Astrocyte (in vitro differentiated cells and primary cell): ENCODE data around the gene CDK5R1. TPM values are rescaled to one million over a fixed set of nuclear protein-coding genes. Genes with fewer than 3 reads are reported as not detected.
A peak's percentile ranks its signal among the peaks of the same experiment; 100 is the strongest.
"Not testable (repeated sequence)": the region's sequence is repeated elsewhere in the genome, so short reads cannot be mapped to it uniquely, and the experiment has no call there.

Experiments used
- DNase-seq: peaks from one replicate; pipeline ENCODE4 v3.0.0-alpha.2; 2010; ENCODE audit warnings: low read depth
- FAIRE-seq: peaks from 2 replicates; lab custom pipeline; 2011; peaks lifted over from hg19 to GRCh38; lab: Jason Lieb, UNC
- H2AFZ ChIP-seq: 2 replicates; pipeline ENCODE4 v1.6.0; 2012; ENCODE audit warnings: low read depth, low read length, inconsistent platforms
- H3K27ac ChIP-seq: 2 replicates; pipeline ENCODE4 v1.5.1; 2011; ENCODE audit warnings: low read depth, low read length, inconsistent platforms
- H3K27me3 ChIP-seq: 2 replicates; pipeline ENCODE4 v1.6.0; 2011; ENCODE audit warnings: low read length, inconsistent platforms; ENCODE audit not compliant: insufficient read depth
- H3K36me3 ChIP-seq: 2 replicates; pipeline ENCODE4 v1.5.1; 2011; ENCODE audit warnings: low read length, inconsistent platforms; ENCODE audit not compliant: insufficient read depth
- H3K4me1 ChIP-seq: 2 replicates; pipeline ENCODE4 v1.5.1; 2011; ENCODE audit warnings: low read length, inconsistent platforms; ENCODE audit not compliant: insufficient read depth
- H3K4me2 ChIP-seq: 2 replicates; pipeline ENCODE4 v1.6.0; 2012; ENCODE audit warnings: low read length, inconsistent platforms
- H3K4me3 ChIP-seq: 2 replicates; pipeline ENCODE4 v1.5.1; 2011; ENCODE audit warnings: low read depth, mild to moderate bottlenecking, low read length, inconsistent platforms; ENCODE audit not compliant: insufficient read depth
- H3K79me2 ChIP-seq: 2 replicates; pipeline ENCODE4 v1.6.0; 2012; ENCODE audit warnings: mild to moderate bottlenecking, low read length, inconsistent platforms; ENCODE audit not compliant: insufficient read depth
- H3K9ac ChIP-seq: 2 replicates; pipeline ENCODE4 v1.6.0; 2012; ENCODE audit warnings: mild to moderate bottlenecking, low read length, inconsistent platforms
- H3K9me3 ChIP-seq: 2 replicates; pipeline ENCODE4 v1.5.1; 2012; ENCODE audit warnings: low read depth, mild to moderate bottlenecking, low read length, inconsistent platforms; ENCODE audit not compliant: insufficient read depth
- H4K20me1 ChIP-seq: 2 replicates; pipeline ENCODE4 v1.6.0; 2012; ENCODE audit warnings: low read length, inconsistent platforms; ENCODE audit not compliant: insufficient read depth
- H3K27ac Mint-ChIP-seq: one replicate; pipeline ENCODE4 v1.8.0; 2021; ENCODE audit warnings: mild to moderate bottlenecking, mixed read lengths; ENCODE audit not compliant: unreplicated experiment
- H3K27me3 Mint-ChIP-seq: one replicate; pipeline ENCODE4 v1.8.0; 2021; ENCODE audit warnings: low read depth, mixed read lengths; ENCODE audit not compliant: unreplicated experiment
- H3K36me3 Mint-ChIP-seq: one replicate; pipeline ENCODE4 v1.8.0; 2021; ENCODE audit warnings: low read depth, mixed read lengths; ENCODE audit not compliant: unreplicated experiment
- H3K4me1 Mint-ChIP-seq: one replicate; pipeline ENCODE4 v1.8.0; 2021; ENCODE audit warnings: low read depth, mixed read lengths; ENCODE audit not compliant: unreplicated experiment
- H3K4me3 Mint-ChIP-seq: one replicate; pipeline ENCODE4 v1.8.0; 2021; ENCODE audit warnings: mild to moderate bottlenecking, moderate library complexity, mixed read lengths; ENCODE audit not compliant: unreplicated experiment
- H3K9me3 Mint-ChIP-seq: one replicate; pipeline ENCODE4 v1.8.0; 2021; ENCODE audit warnings: mild to moderate bottlenecking, mixed read lengths; ENCODE audit not compliant: unreplicated experiment
- EZH2 ChIP-seq: IDR thresholded peaks from 2 replicates; pipeline ENCODE4 v1.6.1; 2012; ENCODE audit warnings: mild to moderate bottlenecking, low read length, inconsistent platforms; ENCODE audit not compliant: insufficient read depth
- total RNA-seq: library from RNA; stranded (reverse); gene quantifications from 2 replicates; pipeline ENCODE4 v1.2.1, GENCODE V29; 2021
- TF ChIP-seq, protein P1 (sequence below): IDR thresholded peaks from 2 replicates; pipeline ENCODE4 v1.5.1; 2011; ENCODE audit warnings: low read depth, mild to moderate bottlenecking, inconsistent platforms, low read length, moderate library complexity; ENCODE audit not compliant: insufficient read depth

CDK5R1 gene
- total RNA-seq, 1 donor from 2014 or later = 7.6 TPM

DNA sequence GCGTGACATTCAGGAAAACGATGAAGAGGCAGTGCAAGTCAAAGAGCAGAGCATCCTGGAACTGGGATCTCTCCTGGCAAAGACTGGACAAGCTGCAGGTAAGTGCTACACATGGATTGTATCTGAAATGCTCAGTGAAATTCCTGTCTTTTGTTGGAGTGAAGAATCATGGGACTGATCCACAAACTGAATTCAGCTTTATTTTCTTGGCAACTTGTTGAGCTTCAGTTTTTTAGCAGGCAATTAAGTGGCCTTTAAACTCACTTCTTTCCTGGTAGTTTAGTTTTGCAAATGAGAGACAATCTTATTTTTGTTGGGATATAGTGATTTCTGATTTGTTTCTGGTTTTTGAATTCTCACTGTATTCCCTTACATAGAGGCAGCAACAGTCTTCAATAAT lies 39.8 kb upstream of the CDK5R1 start:
- no peak overlapping the region for H3K27ac Mint-ChIP-seq
- Histone ChIP-seq H3K4me1 (peaks cover 11% of the 10 kb centered on the region), H3K27me3 (no peaks in the 10 kb centered on the region), H3K36me3 (peaks cover 18% of the 10 kb centered on the region), H3K79me2 (peaks cover 75% of the 10 kb centered on the region), H3K4me3 (no peak overlapping the region), H3K27ac (no peak overlapping the region), H2AFZ (no peak overlapping the region), H4K20me1 (peaks cover 66% of the 10 kb centered on the region), H3K4me2 (peak overlapping the region; percentile 89), H3K9me3 (no peaks in the 10 kb centered on the region), H3K9ac (no peak overlapping the region)
- TF ChIP-seq, protein P1, sequence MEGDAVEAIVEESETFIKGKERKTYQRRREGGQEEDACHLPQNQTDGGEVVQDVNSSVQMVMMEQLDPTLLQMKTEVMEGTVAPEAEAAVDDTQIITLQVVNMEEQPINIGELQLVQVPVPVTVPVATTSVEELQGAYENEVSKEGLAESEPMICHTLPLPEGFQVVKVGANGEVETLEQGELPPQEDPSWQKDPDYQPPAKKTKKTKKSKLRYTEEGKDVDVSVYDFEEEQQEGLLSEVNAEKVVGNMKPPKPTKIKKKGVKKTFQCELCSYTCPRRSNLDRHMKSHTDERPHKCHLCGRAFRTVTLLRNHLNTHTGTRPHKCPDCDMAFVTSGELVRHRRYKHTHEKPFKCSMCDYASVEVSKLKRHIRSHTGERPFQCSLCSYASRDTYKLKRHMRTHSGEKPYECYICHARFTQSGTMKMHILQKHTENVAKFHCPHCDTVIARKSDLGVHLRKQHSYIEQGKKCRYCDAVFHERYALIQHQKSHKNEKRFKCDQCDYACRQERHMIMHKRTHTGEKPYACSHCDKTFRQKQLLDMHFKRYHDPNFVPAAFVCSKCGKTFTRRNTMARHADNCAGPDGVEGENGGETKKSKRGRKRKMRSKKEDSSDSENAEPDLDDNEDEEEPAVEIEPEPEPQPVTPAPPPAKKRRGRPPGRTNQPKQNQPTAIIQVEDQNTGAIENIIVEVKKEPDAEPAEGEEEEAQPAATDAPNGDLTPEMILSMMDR = no peak
- no peak for TF ChIP-seq EZH2
- H3K4me1 Mint-ChIP-seq = peaks cover 14% of the 10 kb centered on the region
- FAIRE-seq (no peak), DNase-seq (no peak)
- H3K9me3 Mint-ChIP-seq = no peaks in the 10 kb centered on the region
- H3K36me3 Mint-ChIP-seq = peaks cover 8% of the 10 kb centered on the region
- peak overlapping the region; percentile 88 for H3K4me3 Mint-ChIP-seq
- H3K27me3 Mint-ChIP-seq = peaks cover 4% of the 10 kb centered on the region

DNA sequence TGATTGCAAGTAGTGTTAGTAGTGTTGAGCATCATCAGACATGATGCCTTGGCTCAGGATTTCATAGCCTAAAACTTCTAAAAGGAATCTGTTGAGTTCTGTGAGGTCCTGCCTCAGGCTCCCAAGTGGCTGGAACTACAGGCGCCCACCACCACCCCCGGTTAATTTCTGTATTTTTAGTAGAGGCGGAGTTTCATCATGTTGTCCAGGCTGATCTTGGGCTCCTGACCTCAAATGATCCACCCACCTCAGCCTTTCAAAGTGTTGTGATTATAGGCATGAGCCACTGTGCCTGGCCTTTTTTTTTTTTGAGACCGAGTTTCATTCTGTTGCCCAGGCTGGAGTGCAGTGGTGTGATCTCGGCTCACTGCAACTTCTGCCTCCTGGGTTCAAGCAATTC lies 36.8 kb upstream of the CDK5R1 start:
- H3K4me3 Mint-ChIP-seq = no peak overlapping the region
- Histone ChIP-seq H2AFZ (no peak overlapping the region), H4K20me1 (peaks cover 93% of the 10 kb centered on the region), H3K4me1 (peaks cover 6% of the 10 kb centered on the region), H3K36me3 (peaks cover 48% of the 10 kb centered on the region), H3K9me3 (no peaks in the 10 kb centered on the region), H3K79me2 (peaks cover 98% of the 10 kb centered on the region), H3K4me3 (no peak overlapping the region), H3K27ac (no peak overlapping the region), H3K9ac (no peak overlapping the region), H3K4me2 (no peak overlapping the region), H3K27me3 (no peaks in the 10 kb centered on the region)
- H3K27ac Mint-ChIP-seq = no peak overlapping the region
- peaks cover 17% of the 10 kb centered on the region for H3K4me1 Mint-ChIP-seq
- no peaks in the 10 kb centered on the region for H3K9me3 Mint-ChIP-seq
- DNase-seq = no peak
- no peak for FAIRE-seq
- peaks cover 11% of the 10 kb centered on the region for H3K36me3 Mint-ChIP-seq
- TF ChIP-seq, protein P1 = no peak
- no peak for TF ChIP-seq EZH2
- H3K27me3 Mint-ChIP-seq = no peaks in the 10 kb centered on the region

DNA sequence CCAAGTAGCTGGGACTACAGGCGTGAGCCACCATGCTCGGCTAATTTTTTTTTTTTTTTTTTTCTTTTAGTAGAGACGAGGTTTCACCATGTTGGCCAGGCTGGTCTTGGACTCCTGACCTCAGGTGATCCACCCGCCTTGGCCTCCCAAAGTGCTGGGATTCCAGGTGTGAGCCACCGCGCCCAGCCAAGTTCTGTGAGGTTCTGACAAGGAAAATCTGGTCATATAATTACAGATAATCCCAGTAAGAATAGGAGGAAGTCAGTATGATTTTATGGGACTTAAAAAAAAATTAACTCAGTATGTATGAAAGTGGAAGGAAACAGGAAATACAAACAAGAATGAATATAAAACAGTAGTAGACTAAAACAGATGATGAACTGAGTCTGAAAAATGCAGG lies 36.4 kb upstream of the CDK5R1 start:
- H3K27ac ChIP-seq, H3K9me3 ChIP-seq, H3K27ac Mint-ChIP-seq, H3K4me1 ChIP-seq, FAIRE-seq, H3K27me3 Mint-ChIP-seq, H3K4me2 ChIP-seq, H3K27me3 ChIP-seq, H3K9me3 Mint-ChIP-seq, H3K4me3 ChIP-seq, H3K9ac ChIP-seq, H3K4me3 Mint-ChIP-seq, DNase-seq, H2AFZ ChIP-seq: not testable (repeated sequence)
- Mint-ChIP-seq H3K36me3 (peaks cover 11% of the 10 kb centered on the region), H3K4me1 (peaks cover 17% of the 10 kb centered on the region)
- peaks cover 98% of the 10 kb centered on the region for H3K79me2 ChIP-seq
- peaks cover 52% of the 10 kb centered on the region for H3K36me3 ChIP-seq
- peaks cover 93% of the 10 kb centered on the region for H4K20me1 ChIP-seq
